ENCODE data around the gene OR11H12.
"Not testable (repeated sequence)": the region's sequence is repeated elsewhere in the genome, so short reads cannot be mapped to it uniquely, and the experiment has no call there.

The OR11H12 gene, protein sequence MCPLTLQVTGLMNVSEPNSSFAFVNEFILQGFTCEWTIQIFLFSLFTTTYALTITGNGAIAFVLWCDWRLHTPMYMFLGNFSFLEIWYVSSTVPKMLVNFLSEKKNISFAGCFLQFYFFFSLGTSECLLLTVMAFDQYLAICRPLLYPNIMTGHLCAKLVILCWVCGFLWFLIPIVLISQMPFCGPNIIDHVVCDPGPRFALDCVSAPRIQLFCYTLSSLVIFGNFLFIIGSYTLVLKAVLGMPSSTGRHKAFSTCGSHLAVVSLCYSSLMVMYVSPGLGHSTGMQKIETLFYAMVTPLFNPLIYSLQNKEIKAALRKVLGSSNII

DNA sequence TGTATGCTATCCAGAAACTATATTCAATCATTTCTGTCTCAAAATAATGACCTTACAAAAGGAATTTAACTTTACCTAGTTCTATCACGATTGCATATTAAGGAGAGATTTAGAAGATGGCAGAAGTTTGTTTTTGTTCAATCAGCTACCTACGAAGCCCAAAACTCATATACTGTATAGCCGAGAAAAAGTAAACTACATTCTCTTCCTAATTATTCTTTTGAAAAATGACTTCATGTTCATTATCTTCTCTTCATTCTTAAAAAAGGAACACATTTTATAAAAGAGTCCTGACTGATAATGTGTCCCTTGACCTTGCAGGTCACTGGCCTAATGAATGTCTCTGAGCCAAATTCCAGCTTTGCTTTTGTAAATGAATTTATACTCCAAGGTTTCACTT lies at the start of gene OR11H12:
TSS of gene OR11H12 (plus strand) at position 301 of the 400 bp plus-strand sequence. CDS start at position 301, 0 bp downstream.
- DNase-seq (ENCODE audit: low read depth); H3K4me3 ChIP-seq (ENCODE audit: low read length): not testable (repeated sequence)

DNA sequence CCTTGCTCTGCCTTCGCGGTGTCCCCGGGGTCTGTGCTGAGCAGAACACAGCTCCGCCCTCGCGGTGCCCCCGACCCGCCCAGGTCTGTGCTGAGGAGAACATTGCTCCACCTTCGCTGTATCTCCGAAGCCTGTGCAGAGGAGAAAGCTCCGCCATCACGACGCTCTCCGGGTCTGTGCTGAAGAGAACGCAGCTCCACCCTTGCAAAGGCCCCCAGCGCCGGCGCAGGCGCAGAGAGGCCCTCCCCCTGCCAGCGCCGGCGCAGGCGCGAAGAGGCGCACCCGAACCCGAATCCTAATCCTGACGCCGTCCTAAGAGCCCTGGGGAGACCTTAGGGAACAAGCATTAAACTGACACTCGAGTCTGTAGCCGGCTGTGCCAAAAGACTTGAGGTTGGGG lies 18.0 kb upstream of the OR11H12 start:
- not testable (repeated sequence) for H3K4me3 ChIP-seq (ENCODE audit: low read length); DNase-seq (ENCODE audit: low read depth)

GRCh38 chr14:18626610-18627213 lies 25.8 kb downstream of the OR11H12 start:
- DNase-seq (ENCODE audit: low read depth); H3K4me3 ChIP-seq (ENCODE audit: low read length): not testable (repeated sequence)

GRCh38 chr14:18636066-18636465 lies 35.1 kb downstream of the OR11H12 start:
- not testable (repeated sequence) for H3K4me3 ChIP-seq (ENCODE audit: low read length); DNase-seq (ENCODE audit: low read depth)

- not testable (repeated sequence) for H3K4me3 ChIP-seq (ENCODE audit: low read length); DNase-seq (ENCODE audit: low read depth)
These were observed 37.1 kb downstream of the OR11H12 start for GRCh38 chr14:18638032-18638431.

DNA sequence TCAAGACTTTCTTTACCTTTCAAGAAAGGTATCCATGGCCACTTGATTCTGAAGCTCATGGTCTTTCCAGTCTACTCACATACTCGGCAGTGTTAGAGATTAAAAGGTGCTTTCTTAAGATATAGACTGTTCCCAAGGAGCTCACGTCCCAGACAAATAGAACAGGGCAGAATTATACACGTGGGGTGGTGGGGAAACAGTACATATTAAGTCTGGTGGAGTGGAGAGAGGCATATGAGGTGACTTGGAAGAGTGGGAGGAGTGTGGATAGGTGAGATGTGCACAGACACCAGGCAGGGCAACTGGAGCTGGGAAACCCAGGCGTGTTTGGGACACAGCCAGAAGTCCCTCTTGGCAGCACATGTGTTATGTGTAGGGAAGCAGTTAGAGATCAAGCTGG lies 37.9 kb downstream of the OR11H12 start:
- H3K4me3 ChIP-seq (ENCODE audit: low read length); DNase-seq (ENCODE audit: low read depth): not testable (repeated sequence)

- not testable (repeated sequence) for DNase-seq (ENCODE audit: low read depth); H3K4me3 ChIP-seq (ENCODE audit: low read length)
These were observed 45.3 kb downstream of the OR11H12 start for GRCh38 chr14:18646075-18646730.
